ENCODE results near the gene TAF13.
"Not testable (repeated sequence)": the region's sequence is repeated elsewhere in the genome, so short reads cannot be mapped to it uniquely, and the experiment has no call there.

Gene TAF13

GRCh38 chr1:109024646-109025045 is 51.2 kb downstream of the TAF13 start:
- H3K27ac ChIP-seq (ENCODE audit: low read length), result no peak overlapping the region
- H3K4me1 ChIP-seq (ENCODE audit: low read length), result no peaks in the 10 kb centered on the region
- TF ChIP-seq EZH2phosphoT487 (IDR thresholded peaks at IDR 0.05; ENCODE audit: low read depth), result no peak
- TF ChIP-seq CTCF (IDR thresholded peaks at IDR 0.05; ENCODE audit: low read depth, low read length), result no peak
- no peak overlapping the region for H2AFZ ChIP-seq (ENCODE audit: low read depth, low read length)
- H3K9ac ChIP-seq (ENCODE audit: low read length), result no peak overlapping the region
- H3K27me3 ChIP-seq (ENCODE audit: low read depth, low read length), result no peaks in the 10 kb centered on the region
- no peaks in the 10 kb centered on the region for H3K79me2 ChIP-seq (ENCODE audit: low read length)
- no peak overlapping the region for H3K4me2 ChIP-seq (ENCODE audit: low read length)
- H3K36me3 ChIP-seq (replicated peaks; ENCODE audit: low read depth, low read length), result no peaks in the 10 kb centered on the region
- no peak overlapping the region for H3K4me3 ChIP-seq (ENCODE audit: low read length)
- H4K20me1 ChIP-seq (ENCODE audit: insufficient read depth, low read length), result no peaks in the 10 kb centered on the region
- H3K9me3 ChIP-seq (ENCODE audit: insufficient read depth, low read length), result no peaks in the 10 kb centered on the region

- Histone ChIP-seq H3K4me1 (ENCODE audit: low read length) (no peaks in the 10 kb centered on the region), H3K36me3 (replicated peaks; ENCODE audit: low read depth, low read length) (no peaks in the 10 kb centered on the region)
Measured at GRCh38 chr1:109020693-109021257, 55.0 kb downstream of the TAF13 start.

GRCh38 chr1:109017719-109018118 is 58.1 kb downstream of the TAF13 start:
- not testable (repeated sequence) for H2AFZ ChIP-seq (ENCODE audit: low read depth, low read length); H3K36me3 ChIP-seq (replicated peaks; ENCODE audit: low read depth, low read length); H3K9ac ChIP-seq (ENCODE audit: low read length); H3K27ac ChIP-seq (ENCODE audit: low read length); H3K4me1 ChIP-seq (ENCODE audit: low read length); H3K27me3 ChIP-seq (ENCODE audit: low read depth, low read length); H3K4me3 ChIP-seq (ENCODE audit: low read length); H4K20me1 ChIP-seq (ENCODE audit: insufficient read depth, low read length); H3K79me2 ChIP-seq (ENCODE audit: low read length); H3K9me3 ChIP-seq (ENCODE audit: insufficient read depth, low read length); H3K4me2 ChIP-seq (ENCODE audit: low read length)

More at GRCh38 chr1:109020693-109021257, 55.0 kb downstream of the TAF13 start:
- no peaks in the 10 kb centered on the region for H3K79me2 ChIP-seq (ENCODE audit: low read length)
- H4K20me1 ChIP-seq (ENCODE audit: insufficient read depth, low read length), result no peaks in the 10 kb centered on the region
- no peak for TF ChIP-seq EZH2phosphoT487 (IDR thresholded peaks at IDR 0.05; ENCODE audit: low read depth)
- no peak for TF ChIP-seq CTCF (IDR thresholded peaks at IDR 0.05; ENCODE audit: low read depth, low read length)
- no peak overlapping the region for H3K4me3 ChIP-seq (ENCODE audit: low read length)
- no peaks in the 10 kb centered on the region for H3K9me3 ChIP-seq (ENCODE audit: insufficient read depth, low read length)
- H3K27ac ChIP-seq (ENCODE audit: low read length), result no peak overlapping the region
- H2AFZ ChIP-seq (ENCODE audit: low read depth, low read length), result no peak overlapping the region
- H3K4me2 ChIP-seq (ENCODE audit: low read length), result no peak overlapping the region
- H3K27me3 ChIP-seq (ENCODE audit: low read depth, low read length), result no peaks in the 10 kb centered on the region
- H3K9ac ChIP-seq (ENCODE audit: low read length), result no peak overlapping the region

GRCh38 chr1:109017134-109017533 is 58.7 kb downstream of the TAF13 start:
- H2AFZ ChIP-seq (ENCODE audit: low read depth, low read length), result no peak overlapping the region
- H3K4me3 ChIP-seq (ENCODE audit: low read length), result no peak overlapping the region
- no peak overlapping the region for H3K27ac ChIP-seq (ENCODE audit: low read length)
- H3K4me2 ChIP-seq (ENCODE audit: low read length), result no peak overlapping the region
- H3K27me3 ChIP-seq (ENCODE audit: low read depth, low read length), result no peaks in the 10 kb centered on the region
- H3K4me1 ChIP-seq (ENCODE audit: low read length), result no peaks in the 10 kb centered on the region
- no peak overlapping the region for H3K9ac ChIP-seq (ENCODE audit: low read length)
- H3K36me3 ChIP-seq (replicated peaks; ENCODE audit: low read depth, low read length), result no peaks in the 10 kb centered on the region
- TF ChIP-seq EZH2phosphoT487 (IDR thresholded peaks at IDR 0.05; ENCODE audit: low read depth), result no peak
- TF ChIP-seq CTCF (IDR thresholded peaks at IDR 0.05; ENCODE audit: low read depth, low read length), result no peak
- H4K20me1 ChIP-seq (ENCODE audit: insufficient read depth, low read length), result no peaks in the 10 kb centered on the region
- H3K79me2 ChIP-seq (ENCODE audit: low read length), result no peaks in the 10 kb centered on the region
- H3K9me3 ChIP-seq (ENCODE audit: insufficient read depth, low read length), result no peaks in the 10 kb centered on the region

All from OCI-LY3 (cell line).